A549 (cell line): ENCODE data around the gene SLC2A13.

Experiments used
- BHLHE40 ChIP-seq: IDR thresholded peaks from 2 replicates; pipeline ENCODE4 v1.6.1; 2012; ENCODE audit warnings: low read depth, low read length, inconsistent platforms
- CBX8 ChIP-seq: fragments of 200-600 bp; sonication (generic); IDR thresholded peaks from 2 replicates; pipeline ENCODE4 v1.6.1; 2016
- EP300 ChIP-seq, 2 experiments: fragments of >200 bp; sonication (Bioruptor Twin); formaldehyde crosslinking; IDR thresholded peaks; 2 replicates in 1 of 2; 3 replicates in 1 of 2; pipeline ENCODE4 v1.6.1; 2016 to 2017
- GATA3 ChIP-seq: IDR thresholded peaks from 2 replicates; pipeline ENCODE4 v1.6.1; 2012; ENCODE audit warnings: borderline replicate concordance
- HOXB5 ChIP-seq: fragments of 250-450 bp; sonication (Bioruptor Pico); IDR thresholded peaks from 2 replicates; pipeline ENCODE4 v1.5.0; 2020; ENCODE audit warnings: mild to moderate bottlenecking, moderate library complexity
- JUNB ChIP-seq: fragments of >200 bp; sonication (Bioruptor Twin); formaldehyde crosslinking; IDR thresholded peaks from 2 replicates; pipeline ENCODE4 v1.6.1; 2016
- MYC ChIP-seq: IDR thresholded peaks from 2 replicates; pipeline ENCODE4 v1.6.1; 2012; ENCODE audit warnings: mild to moderate bottlenecking, inconsistent platforms, low read length, improper control_type of control experiment, borderline replicate concordance
- REST ChIP-seq: fragments of 200-600 bp; sonication (generic); IDR thresholded peaks from 2 replicates; pipeline ENCODE4 v1.6.1; 2016; ENCODE audit warnings: antibody characterized with exemption, mild to moderate bottlenecking, moderate library complexity
- RFX5 ChIP-seq: fragments of 450-650 bp; IDR thresholded peaks from 2 replicates; pipeline ENCODE4 v1.7.1; 2014; ENCODE audit warnings: antibody characterized with exemption, mild to moderate bottlenecking, moderate library complexity
- SREBF2 ChIP-seq: fragments of 450-650 bp; IDR thresholded peaks from 2 replicates; pipeline ENCODE4 v1.6.1; 2014; ENCODE audit warnings: mild to moderate bottlenecking, moderate library complexity
- TF ChIP-seq, protein P1 (sequence below): fragments of 250-450 bp; sonication (Bioruptor Pico); IDR thresholded peaks from 2 replicates; pipeline ENCODE4 v1.5.0; 2020; ENCODE audit warnings: low read depth, mild to moderate bottlenecking, moderate library complexity
- TF ChIP-seq, protein P2 (sequence below): fragments of >200 bp; sonication (Bioruptor Twin); formaldehyde crosslinking; IDR thresholded peaks from 3 replicates; pipeline ENCODE4 v1.5.1; 2016

- TF ChIP-seq EP300 (IDR thresholded peaks at IDR 0.05) (no peak; a peak in 1 of 5 replicates), GATA3 (no peak), CBX8 (no peak), BHLHE40 (no peak), SREBF2 (no peak), RFX5 (no peak), REST (no peak), HOXB5 (CRISPR knock-in tag) (no peak), MYC (no peak), JUNB (peak; percentile 40)
- TF ChIP-seq, protein P1, sequence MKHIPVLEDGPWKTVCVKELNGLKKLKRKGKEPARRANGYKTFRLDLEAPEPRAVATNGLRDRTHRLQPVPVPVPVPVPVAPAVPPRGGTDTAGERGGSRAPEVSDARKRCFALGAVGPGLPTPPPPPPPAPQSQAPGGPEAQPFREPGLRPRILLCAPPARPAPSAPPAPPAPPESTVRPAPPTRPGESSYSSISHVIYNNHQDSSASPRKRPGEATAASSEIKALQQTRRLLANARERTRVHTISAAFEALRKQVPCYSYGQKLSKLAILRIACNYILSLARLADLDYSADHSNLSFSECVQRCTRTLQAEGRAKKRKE: no peak
- TF ChIP-seq, protein P2, sequence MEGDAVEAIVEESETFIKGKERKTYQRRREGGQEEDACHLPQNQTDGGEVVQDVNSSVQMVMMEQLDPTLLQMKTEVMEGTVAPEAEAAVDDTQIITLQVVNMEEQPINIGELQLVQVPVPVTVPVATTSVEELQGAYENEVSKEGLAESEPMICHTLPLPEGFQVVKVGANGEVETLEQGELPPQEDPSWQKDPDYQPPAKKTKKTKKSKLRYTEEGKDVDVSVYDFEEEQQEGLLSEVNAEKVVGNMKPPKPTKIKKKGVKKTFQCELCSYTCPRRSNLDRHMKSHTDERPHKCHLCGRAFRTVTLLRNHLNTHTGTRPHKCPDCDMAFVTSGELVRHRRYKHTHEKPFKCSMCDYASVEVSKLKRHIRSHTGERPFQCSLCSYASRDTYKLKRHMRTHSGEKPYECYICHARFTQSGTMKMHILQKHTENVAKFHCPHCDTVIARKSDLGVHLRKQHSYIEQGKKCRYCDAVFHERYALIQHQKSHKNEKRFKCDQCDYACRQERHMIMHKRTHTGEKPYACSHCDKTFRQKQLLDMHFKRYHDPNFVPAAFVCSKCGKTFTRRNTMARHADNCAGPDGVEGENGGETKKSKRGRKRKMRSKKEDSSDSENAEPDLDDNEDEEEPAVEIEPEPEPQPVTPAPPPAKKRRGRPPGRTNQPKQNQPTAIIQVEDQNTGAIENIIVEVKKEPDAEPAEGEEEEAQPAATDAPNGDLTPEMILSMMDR: no peak
These were observed 103.4 kb downstream of the SLC2A13 start for GRCh38 chr12:40002178-40003169.
